ENCODE data around the gene GSC2.

The GSC2 gene

DNA sequence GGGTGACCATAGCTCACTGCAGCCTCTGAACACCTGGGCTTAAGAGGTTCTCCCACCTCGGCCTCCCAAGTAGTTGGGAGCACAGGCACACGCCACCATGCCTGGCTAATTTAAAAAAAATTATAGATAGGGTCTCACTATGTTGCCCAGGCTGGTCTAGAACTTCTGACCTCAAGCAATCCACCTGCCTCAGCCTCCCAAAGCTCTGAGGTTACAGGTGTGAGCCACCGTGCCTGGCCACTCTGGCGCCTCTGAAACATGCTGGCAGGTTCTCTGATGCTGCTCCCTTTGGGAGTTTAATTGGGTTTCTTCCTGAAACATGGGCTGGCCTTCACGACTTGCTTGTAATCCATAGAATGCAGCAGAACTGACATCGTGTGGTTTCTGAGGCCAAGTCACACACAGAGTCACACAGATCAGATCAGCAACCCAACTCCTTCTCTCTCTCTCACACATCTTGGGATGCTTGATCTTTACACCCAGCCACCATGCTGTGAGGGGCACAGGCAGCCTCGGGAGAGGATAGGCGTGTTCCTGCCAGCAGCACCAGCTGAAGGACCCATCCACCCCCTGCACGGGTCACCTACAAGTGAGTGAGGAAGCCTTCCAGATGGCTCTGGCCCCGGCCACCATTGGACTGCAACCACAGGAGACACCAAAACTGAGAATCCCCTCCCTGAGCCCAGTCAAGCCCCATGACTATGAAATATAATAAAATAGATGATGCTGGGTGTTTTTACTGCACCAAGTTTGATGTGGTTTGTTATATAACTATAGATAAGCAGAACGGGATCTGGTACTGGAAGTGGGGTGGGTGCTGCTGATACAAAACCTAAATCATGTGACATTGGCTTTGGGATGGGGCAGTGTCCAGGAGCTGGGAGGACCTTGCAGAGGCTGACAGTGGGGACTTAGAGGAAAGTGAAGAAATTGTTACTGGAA lies 3.1 kb upstream of the GSC2 start:
- no peak for DNase-seq (ENCODE audit: low read depth)

DNA sequence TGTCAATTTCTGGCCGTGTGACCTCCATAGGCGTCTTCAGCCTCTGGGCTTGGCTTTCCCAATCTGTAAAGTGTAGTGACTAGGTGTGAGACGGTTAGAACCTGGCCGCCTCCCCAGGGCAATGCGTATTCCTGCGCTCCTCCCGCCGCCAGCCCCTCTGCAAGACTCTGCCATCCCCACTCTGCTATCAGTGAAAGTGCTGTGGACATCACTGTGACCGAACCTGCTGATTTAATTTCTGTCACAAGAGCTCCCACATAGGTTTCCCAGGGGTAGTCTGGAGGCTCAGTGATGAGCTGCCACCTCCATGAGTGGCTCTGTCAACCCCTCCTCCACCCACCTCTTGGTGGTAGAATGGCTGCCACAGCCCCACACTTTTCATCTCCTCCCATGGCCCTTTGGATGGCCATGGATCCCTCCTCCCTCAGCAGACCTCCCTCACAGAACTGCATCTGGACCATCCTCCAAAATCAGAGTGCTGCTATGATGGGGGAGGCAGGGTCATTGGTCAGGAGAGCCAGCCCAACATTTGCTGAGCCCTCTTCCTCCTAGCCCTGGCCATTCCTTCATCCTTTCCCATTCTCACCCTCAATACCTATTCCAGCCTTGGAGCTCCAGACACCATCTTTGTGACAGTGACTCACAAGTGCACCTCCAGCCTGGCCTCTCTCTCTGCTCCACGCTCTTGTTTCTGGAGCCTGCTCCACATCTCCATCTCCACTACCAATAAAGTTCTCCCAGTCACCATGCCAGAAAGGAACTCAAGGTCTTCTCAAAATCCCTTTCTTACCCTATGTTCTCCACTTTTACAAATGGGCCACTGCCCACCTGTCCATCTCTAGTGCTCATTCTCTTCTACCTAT lies 1.5 kb upstream of the GSC2 start:
- no peak for DNase-seq (ENCODE audit: low read depth)

DNA sequence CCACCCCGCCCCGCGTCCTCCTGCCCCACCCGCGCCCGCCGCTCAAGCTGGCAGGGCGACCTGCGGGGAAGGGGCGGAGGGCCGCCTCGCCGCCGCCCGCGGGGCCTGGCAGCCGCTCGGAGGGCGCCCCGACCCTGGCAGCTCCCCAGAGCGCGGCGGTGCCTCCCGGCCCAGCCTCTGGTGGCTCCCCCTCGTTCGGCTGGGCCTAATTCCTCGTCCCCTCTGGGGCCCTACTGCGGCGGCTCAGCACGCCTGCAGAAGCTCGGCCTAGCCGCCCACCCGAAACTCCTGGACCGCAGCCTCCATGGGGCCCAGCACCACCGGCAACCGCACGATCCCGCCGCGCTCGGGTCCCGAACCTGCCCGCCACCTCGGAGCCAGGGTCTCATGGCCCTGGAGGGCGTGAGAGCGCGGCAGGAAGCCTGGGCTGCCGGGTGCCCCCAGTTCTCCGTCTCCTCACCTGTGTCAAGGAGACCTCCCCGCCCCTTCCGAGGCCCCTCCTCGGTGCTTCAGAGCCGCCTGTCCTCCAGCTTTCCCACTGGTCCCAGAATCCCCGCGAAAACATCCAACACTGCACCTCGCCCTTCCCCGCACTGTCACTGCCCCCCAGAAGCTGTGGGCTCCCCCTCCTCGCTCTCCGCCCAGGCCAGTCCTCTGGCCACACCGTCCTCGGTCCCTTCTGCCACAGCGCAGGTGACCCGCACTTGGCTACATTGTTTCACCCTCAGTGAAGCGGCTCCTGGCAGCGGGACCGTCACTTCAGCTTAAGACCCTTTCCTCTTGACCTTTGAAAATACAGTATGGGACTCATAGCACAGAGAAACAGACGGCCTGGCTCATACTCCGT lies 613 bp upstream of the GSC2 start:
- DNase-seq (ENCODE audit: low read depth), result no peak

DNA sequence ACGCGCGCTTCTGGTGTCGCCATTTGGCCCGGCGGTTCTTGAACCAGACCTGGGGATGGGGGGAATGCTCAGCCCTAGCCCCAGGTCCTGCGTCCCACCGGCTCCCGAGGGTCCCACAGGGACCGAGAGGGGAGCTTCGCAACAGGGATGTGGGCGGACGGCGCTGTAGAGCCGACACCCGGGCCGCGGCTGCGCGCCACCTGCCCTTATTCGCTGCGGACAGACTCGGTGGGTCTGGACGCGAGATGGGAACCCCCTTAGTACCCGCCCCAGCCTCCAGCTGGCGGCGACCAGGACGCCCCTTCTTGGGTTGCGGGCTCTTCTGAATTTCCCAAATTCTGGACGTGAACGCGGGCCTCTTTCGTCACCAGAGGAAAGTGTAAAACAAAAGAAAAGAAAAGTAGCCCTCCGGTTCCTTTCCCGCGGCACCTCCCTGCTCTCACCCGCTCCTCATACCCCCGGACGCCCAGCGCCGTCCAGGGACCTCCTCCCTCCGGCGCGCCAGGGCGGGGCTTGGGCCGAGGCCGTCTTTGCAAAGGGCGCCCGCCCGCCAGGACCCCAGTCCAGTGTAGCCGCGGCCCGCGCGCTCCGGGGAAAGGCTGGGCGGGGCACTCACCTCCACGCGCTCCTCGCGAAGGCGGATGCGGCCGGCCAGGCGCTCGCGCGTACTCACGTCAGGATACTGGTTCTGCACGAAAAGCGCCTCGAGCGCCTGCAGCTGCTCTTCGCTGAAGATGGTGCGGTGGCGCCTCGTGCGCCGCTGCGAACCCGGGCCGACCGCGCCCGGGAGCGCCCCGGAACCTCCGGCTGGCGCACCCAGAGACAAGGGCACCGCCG lies 827 bp downstream of the GSC2 start:
- DNase-seq (ENCODE audit: low read depth), result no peak

DNA sequence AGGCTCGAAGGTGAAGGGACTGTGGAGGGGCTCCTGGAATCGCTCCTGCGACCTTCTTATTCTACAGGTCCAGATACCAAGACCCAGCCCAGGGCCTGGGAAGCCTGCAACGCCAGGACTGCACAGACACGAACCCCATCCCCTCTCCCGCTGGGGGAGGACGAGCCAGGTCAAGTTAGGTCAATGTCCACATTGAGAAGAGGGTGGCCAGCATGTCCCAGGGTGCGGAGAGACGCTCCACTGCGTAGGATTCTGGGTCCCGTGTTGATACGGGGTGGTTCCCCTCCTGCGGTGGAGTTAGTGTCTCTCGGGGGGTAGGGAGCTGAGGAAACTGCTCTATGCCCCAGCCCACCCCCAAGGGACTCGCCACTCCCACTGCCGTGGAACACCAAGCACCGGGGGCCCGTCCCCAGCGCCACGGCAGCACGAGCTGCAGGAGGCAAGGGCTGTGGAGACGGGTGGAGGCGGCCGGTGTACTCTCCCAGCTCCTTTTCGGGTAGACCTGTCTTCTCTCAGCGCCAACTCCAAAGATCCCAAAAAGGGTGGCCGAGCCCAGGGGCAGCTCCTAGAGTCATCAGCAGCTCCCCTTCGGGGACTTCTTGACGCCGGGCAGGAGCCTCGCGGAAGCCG lies 1.6 kb downstream of the GSC2 start:
- DNase-seq (ENCODE audit: low read depth), result no peak

GRCh38 chr22:19147195-19147780 lies 2.8 kb downstream of the GSC2 start:
- DNase-seq (ENCODE audit: low read depth), result no peak

DNA sequence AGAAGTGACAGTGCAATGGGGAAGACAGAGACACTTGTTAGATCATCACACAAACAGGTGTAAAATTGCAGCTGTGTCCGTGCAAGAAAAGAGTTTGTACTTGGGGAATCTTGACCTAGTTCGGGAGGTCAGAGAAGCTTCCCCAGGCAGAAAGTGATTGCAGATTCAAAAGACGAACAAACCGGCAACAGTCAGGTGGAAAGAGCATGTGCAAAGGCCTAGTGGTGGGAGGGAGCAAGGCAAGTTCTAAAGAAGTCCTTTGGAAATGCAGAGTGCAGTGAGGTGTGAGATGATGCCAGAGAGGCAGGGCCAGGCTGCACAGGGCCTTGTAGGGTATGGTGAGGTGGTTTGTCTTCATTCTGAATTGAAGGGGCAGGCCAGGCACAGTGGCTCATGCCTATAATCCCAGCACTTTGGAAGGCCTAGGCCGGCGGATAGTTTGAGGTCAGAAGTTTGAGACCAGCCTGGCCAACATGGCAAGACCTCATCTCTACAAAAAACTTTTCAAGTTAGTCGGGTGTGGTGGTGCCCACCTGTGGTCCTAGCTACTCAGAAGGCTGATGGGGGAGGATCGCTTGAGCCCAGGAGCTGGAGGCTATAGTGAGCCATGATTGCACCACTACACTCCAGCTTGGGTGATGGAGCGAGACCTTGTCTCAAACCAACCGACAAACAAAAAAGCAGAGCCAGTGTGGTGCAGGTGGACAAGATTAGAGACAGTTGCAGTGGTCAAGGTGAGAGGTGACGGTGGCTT lies 3.7 kb downstream of the GSC2 start:
- DNase-seq (ENCODE audit: low read depth), result no peak

- DNase-seq (ENCODE audit: low read depth), result no peak
These were observed 6.1 kb downstream of the GSC2 start for GRCh38 chr22:19143967-19144400.

DNA sequence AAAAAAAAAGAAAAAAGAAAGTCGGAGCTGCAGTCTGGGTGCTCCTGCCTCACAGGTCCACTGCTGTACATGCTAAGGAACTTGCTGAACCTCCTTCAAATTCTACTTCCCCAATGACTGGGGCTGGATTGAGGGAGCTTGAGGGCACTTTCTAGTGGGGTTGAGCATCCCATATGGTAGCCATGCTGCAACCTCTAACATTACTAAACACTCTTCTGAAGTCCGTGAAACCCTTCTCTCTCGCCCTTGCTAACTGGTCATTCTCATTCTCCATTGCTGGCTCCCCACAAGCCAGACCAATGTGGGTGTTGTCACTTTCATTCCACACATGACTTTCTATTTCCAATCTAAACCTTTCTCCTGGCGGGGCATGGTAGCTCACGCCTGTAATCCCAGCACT lies 6.9 kb downstream of the GSC2 start:
- no peak for DNase-seq (ENCODE audit: low read depth)

- no peak for DNase-seq (ENCODE audit: low read depth)
These were observed 7.7 kb downstream of the GSC2 start for GRCh38 chr22:19142394-19142793.

DNA sequence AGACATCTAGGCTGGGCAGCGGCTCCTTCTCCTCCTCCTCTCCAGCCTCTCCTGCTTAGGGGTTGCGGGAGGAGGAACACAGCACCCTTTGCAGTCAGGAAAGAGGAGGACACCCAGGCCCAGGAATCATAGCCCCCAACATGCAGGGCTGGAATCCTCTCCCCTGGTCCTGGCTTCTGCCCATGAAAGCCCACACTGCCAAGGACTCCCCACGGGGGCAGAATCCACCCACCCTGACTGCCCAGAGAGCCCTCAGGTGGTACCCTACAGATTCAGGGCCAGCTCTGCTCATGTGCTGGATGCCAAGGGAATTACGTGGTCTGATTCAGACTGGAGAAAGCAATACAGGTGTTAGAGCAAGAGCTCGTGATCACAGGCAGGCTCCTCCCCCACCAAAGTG lies 10.1 kb downstream of the GSC2 start:
- no peak for DNase-seq (ENCODE audit: low read depth)

- no peak for DNase-seq (ENCODE audit: low read depth)
These were observed 11.1 kb downstream of the GSC2 start for GRCh38 chr22:19139001-19139356.

DNA sequence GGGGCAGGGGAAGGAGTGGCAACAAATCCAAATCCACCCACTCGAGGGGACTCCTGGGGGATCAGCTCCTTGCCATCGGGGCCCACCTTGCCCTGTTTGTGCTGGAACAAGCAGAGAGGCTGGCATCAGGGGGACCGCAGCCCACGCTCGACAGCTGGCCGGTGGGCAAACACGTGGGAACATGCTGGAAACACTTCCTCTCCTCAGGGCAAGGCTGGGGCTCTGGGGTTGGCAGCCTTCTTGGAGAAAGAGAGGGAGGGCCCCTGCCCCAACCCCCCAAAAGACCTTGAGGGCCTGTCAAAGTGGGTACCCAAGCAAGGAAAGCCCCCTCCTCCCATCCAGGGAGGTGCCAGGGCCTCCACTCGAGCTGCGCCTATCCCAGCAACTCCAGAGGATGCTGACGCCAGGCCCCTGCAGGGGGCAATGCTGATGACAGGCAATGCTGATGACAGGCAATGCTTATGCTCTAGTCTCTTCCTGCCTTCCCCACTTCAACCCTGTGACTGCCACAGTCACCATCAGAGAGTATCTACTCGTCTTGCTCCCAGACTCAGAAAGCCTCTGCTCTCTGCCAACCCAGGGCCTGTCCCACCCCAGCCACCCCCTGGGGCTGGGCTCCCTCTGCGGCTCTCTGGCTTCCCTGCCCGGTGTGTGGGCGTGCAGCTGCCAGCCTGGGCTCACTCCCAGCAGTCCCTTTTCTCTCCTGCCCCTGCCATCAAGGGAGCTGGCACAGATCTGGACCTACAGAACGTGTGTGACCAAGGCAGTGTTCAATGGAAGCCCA lies 11.7 kb downstream of the GSC2 start:
- no peak for DNase-seq (ENCODE audit: low read depth)

- DNase-seq (ENCODE audit: low read depth), result no peak
These were observed 12.5 kb downstream of the GSC2 start for GRCh38 chr22:19137384-19138216.

DNA sequence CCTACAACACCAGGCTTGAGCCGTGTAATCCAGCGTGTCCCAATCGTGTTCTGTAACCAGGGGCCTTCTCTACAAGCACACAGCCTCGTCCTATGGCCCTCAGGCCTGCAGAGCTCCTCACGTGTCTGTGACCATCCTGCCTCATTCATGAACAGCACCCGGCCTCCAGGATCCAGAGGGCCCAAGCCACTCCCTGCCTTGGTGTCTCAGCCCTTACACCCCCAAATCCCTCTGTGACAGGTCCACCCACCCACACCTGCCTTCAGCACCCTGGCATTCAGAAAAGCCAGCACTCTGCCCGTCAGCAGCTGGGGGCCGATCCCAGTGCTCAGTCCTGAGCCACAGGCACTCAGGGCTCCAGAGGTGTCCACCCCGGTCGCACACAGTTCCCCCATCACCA lies 13.2 kb downstream of the GSC2 start:
- no peak for DNase-seq (ENCODE audit: low read depth)

DNA sequence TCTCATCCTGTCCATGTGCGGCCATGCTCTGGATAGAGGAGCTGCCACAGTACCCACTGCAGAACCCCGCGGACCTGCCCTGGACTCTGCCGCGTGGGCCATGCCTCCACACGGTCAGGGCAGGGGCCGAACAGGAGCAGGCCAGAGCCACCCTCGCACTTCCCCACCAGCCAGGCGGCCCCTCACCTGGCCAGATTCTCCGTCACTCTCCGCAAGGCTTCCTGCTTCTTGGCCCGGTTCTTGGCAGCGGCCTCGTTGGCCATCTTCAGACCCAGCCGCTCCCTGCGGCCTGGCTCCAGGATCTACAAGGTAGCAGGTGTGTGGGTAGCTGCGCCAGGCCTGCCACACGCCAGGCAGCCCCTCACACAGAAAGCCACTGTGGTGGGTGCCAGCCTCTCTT lies 15.2 kb downstream of the GSC2 start:
- no peak for DNase-seq (ENCODE audit: low read depth)

- DNase-seq (ENCODE audit: low read depth), result no peak
These were observed 15.8 kb downstream of the GSC2 start for GRCh38 chr22:19134176-19134831.

Measured in non-pigmented ciliary epithelial cell (primary cell).